Chondrocyte (in vitro differentiated cells): ENCODE data around the gene SP3. TPM values are rescaled to one million over a fixed set of nuclear protein-coding genes. Genes with fewer than 3 reads are reported as not detected.

Source experiments
- DNase-seq: peaks from one replicate; pipeline ENCODE4 v3.0.0; 2021; ENCODE audit warnings: mixed read lengths, low spot score
- H3K27ac Mint-ChIP-seq: one replicate; pipeline ENCODE4 v1.8.0; 2021; ENCODE audit warnings: mild to moderate bottlenecking, moderate library complexity, mixed read lengths; ENCODE audit not compliant: unreplicated experiment
- H3K27me3 Mint-ChIP-seq: 2 replicates; pipeline ENCODE4 v1.8.0; 2021; ENCODE audit warnings: low read depth, mixed read lengths
- H3K36me3 Mint-ChIP-seq: 2 replicates; pipeline ENCODE4 v1.8.0; 2021; ENCODE audit warnings: low read depth, mixed read lengths
- H3K4me1 Mint-ChIP-seq: 2 replicates; pipeline ENCODE4 v1.8.0; 2021; ENCODE audit warnings: low read depth, mild to moderate bottlenecking, mixed read lengths
- H3K4me3 Mint-ChIP-seq: one replicate; pipeline ENCODE4 v1.8.0; 2021; ENCODE audit warnings: mild to moderate bottlenecking, moderate library complexity, mixed read lengths; ENCODE audit not compliant: unreplicated experiment
- H3K9me3 Mint-ChIP-seq: 2 replicates; pipeline ENCODE4 v1.8.0; 2021; ENCODE audit warnings: low read depth, mixed read lengths
- total RNA-seq: library from RNA; stranded (reverse); gene quantifications from 3 replicates; pipeline ENCODE4 v1.2.1, GENCODE V29; 2021
- TF ChIP-seq, protein P1 (sequence below): fragments of 200-600 bp; sonication (generic); IDR thresholded peaks from 2 replicates; pipeline ENCODE4 v1.5.0; 2021; ENCODE audit warnings: antibody characterized with exemption, mild to moderate bottlenecking, moderate library complexity

The SP3 gene
- total RNA-seq, 1 donor from 2014 or later: 59.4 TPM

DNA sequence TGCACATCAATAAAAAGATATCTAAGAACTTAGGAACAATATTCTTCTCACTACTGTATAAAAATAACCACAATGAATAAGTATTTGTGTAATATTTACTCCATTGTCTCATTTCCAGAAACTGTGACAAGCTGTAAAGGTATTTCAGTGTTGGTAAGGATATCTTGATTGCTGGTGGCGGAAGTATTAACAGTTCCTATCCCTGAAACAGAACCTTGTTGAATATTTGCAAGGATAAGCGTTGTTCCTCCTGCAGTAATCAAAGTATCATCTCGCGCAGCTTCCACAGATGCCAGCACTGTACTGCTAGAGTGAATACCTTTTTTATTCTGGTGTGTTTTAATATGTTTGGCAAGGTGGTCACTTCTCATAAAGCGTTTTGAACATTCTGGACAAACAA, 55.3 kb downstream of the SP3 start:
- H3K36me3 Mint-ChIP-seq: peaks cover 29% of the 10 kb centered on the region
- peaks cover 10% of the 10 kb centered on the region for H3K4me1 Mint-ChIP-seq
- H3K27ac Mint-ChIP-seq: no peak overlapping the region
- DNase-seq: no peak
- no peak overlapping the region for H3K4me3 Mint-ChIP-seq
- H3K27me3 Mint-ChIP-seq: no peaks in the 10 kb centered on the region
- no peaks in the 10 kb centered on the region for H3K9me3 Mint-ChIP-seq
- TF ChIP-seq, protein P1, sequence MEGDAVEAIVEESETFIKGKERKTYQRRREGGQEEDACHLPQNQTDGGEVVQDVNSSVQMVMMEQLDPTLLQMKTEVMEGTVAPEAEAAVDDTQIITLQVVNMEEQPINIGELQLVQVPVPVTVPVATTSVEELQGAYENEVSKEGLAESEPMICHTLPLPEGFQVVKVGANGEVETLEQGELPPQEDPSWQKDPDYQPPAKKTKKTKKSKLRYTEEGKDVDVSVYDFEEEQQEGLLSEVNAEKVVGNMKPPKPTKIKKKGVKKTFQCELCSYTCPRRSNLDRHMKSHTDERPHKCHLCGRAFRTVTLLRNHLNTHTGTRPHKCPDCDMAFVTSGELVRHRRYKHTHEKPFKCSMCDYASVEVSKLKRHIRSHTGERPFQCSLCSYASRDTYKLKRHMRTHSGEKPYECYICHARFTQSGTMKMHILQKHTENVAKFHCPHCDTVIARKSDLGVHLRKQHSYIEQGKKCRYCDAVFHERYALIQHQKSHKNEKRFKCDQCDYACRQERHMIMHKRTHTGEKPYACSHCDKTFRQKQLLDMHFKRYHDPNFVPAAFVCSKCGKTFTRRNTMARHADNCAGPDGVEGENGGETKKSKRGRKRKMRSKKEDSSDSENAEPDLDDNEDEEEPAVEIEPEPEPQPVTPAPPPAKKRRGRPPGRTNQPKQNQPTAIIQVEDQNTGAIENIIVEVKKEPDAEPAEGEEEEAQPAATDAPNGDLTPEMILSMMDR: no peak

DNA sequence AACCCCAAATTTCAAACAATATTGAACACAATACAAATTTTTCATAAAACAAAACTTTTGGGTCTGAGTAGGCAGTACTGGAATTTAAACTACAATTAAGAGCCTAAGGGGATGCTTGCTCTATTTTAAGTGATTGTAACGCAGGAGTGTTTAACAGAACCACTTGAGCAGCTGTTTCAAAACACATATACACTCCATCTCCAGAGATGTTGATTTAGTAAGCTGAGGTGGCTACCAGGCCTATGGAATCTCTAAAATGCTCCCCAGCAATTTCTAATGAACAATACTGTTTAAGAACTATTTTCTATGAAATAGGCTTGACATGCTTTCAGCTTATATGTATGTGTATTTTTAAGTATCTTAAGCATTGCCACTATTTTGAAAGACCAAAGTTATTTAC, 58.5 kb downstream of the SP3 start:
- no peaks in the 10 kb centered on the region for H3K9me3 Mint-ChIP-seq
- H3K36me3 Mint-ChIP-seq: peaks cover 27% of the 10 kb centered on the region
- DNase-seq: no peak
- no peak overlapping the region for H3K27ac Mint-ChIP-seq
- no peak overlapping the region for H3K4me3 Mint-ChIP-seq
- H3K27me3 Mint-ChIP-seq: no peaks in the 10 kb centered on the region
- TF ChIP-seq, protein P1: no peak
- H3K4me1 Mint-ChIP-seq: peaks cover 9% of the 10 kb centered on the region

DNA sequence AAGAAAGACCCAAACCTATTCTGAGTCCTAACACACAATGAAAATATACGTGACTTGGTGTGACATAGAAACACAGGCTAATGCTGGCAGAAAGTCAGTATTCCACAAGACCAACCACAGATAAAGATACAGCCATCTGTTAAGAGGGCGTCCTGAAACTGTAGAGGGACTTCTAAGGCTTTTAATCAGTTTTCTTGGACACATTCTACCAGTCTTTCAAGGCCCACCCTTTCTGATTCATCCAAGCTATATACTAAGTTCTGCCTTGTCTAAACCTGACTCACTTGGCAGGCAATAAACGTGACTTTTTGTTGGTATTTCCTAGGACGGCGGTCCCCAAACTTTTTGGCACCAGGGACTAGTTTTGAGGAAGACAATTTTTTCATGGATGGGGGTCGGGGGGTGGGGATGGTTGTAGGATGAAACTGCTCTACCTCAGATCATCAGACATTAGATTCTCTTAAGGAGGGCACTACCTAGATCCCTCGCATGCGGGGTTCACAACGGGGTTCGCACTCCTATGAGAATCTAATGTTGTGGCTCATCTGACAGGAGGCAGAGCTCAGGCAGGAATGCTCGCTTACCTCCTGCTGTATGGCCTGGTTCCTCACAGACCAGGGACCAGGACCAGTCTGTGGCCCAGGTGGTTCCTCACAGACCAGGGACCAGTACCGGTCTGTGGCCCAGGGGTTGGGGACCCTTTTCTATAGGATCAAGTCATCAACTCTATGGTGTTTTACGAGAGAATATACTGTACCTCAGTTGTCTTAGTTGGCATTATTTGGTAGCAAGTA, 61.4 kb downstream of the SP3 start:
- no peak overlapping the region for H3K27ac Mint-ChIP-seq
- DNase-seq: no peak

GRCh38 chr2:173898996-173899395, 66.2 kb downstream of the SP3 start:
- no peaks in the 10 kb centered on the region for H3K4me1 Mint-ChIP-seq
- H3K9me3 Mint-ChIP-seq: no peaks in the 10 kb centered on the region
- TF ChIP-seq, protein P1: no peak

More for the DNA sequence above, 61.4 kb downstream of the SP3 start:
- no peaks in the 10 kb centered on the region for H3K27me3 Mint-ChIP-seq
- H3K36me3 Mint-ChIP-seq: peaks cover 20% of the 10 kb centered on the region
- H3K4me3 Mint-ChIP-seq: no peak overlapping the region
- peaks cover 6% of the 10 kb centered on the region for H3K4me1 Mint-ChIP-seq
- TF ChIP-seq, protein P1: no peak
- no peaks in the 10 kb centered on the region for H3K9me3 Mint-ChIP-seq

GRCh38 chr2:173898178-173898668, 67.0 kb downstream of the SP3 start:
- Mint-ChIP-seq H3K4me3 (no peak overlapping the region), H3K27ac (no peak overlapping the region), H3K27me3 (no peaks in the 10 kb centered on the region), H3K9me3 (no peaks in the 10 kb centered on the region), H3K36me3 (peaks cover 7% of the 10 kb centered on the region), H3K4me1 (no peaks in the 10 kb centered on the region)
- TF ChIP-seq, protein P1: no peak
- DNase-seq: no peak

More at GRCh38 chr2:173898996-173899395, 66.2 kb downstream of the SP3 start:
- Mint-ChIP-seq H3K27ac (no peak overlapping the region), H3K4me3 (no peak overlapping the region), H3K27me3 (no peaks in the 10 kb centered on the region), H3K36me3 (peaks cover 8% of the 10 kb centered on the region)
- DNase-seq: no peak
